ENCODE data around the gene IGSF9B.

Gene IGSF9B

GRCh38 chr11:133942577-133942976 lies 14.2 kb downstream of the IGSF9B start:
- TF ChIP-seq CTCF (conservative IDR thresholded peaks at IDR 0.05; ENCODE audit: low read depth, low read length) = no peak
- Histone ChIP-seq H3K4me2 (no peak overlapping the region), H2AFZ (ENCODE audit: low read depth) (no peak overlapping the region), H3K4me3 (IDR thresholded peaks at IDR 0.05; ENCODE audit: insufficient read depth, low read depth, low read length) (no peak overlapping the region), H3K27ac (no peak overlapping the region), H3K79me2 (ENCODE audit: insufficient read depth, low read depth) (no peaks in the 10 kb centered on the region), H3K27me3 (ENCODE audit: insufficient read depth, low read depth) (no peaks in the 10 kb centered on the region), H4K20me1 (ENCODE audit: insufficient read depth) (no peaks in the 10 kb centered on the region), H3K4me1 (ENCODE audit: low read depth, poor library complexity, severe bottlenecking) (no peaks in the 10 kb centered on the region), H3K9ac (no peak overlapping the region), H3K36me3 (ENCODE audit: insufficient read depth) (no peaks in the 10 kb centered on the region)

GRCh38 chr11:133941546-133941945 lies 15.2 kb downstream of the IGSF9B start:
- Histone ChIP-seq H3K4me2 (no peak overlapping the region), H3K36me3 (ENCODE audit: insufficient read depth) (no peaks in the 10 kb centered on the region), H3K4me1 (ENCODE audit: low read depth, poor library complexity, severe bottlenecking) (no peaks in the 10 kb centered on the region), H4K20me1 (ENCODE audit: insufficient read depth) (no peaks in the 10 kb centered on the region), H3K27ac (no peak overlapping the region), H2AFZ (ENCODE audit: low read depth) (no peak overlapping the region), H3K4me3 (IDR thresholded peaks at IDR 0.05; ENCODE audit: insufficient read depth, low read depth, low read length) (no peak overlapping the region), H3K27me3 (ENCODE audit: insufficient read depth, low read depth) (no peaks in the 10 kb centered on the region), H3K79me2 (ENCODE audit: insufficient read depth, low read depth) (no peaks in the 10 kb centered on the region), H3K9ac (no peak overlapping the region)
- TF ChIP-seq CTCF (conservative IDR thresholded peaks at IDR 0.05; ENCODE audit: low read depth, low read length) = no peak

GRCh38 chr11:133940034-133940433 lies 16.7 kb downstream of the IGSF9B start:
- Histone ChIP-seq H3K36me3 (ENCODE audit: insufficient read depth) (no peaks in the 10 kb centered on the region), H3K4me2 (no peak overlapping the region), H4K20me1 (ENCODE audit: insufficient read depth) (no peaks in the 10 kb centered on the region), H3K4me1 (ENCODE audit: low read depth, poor library complexity, severe bottlenecking) (no peaks in the 10 kb centered on the region), H3K27ac (no peak overlapping the region), H3K27me3 (ENCODE audit: insufficient read depth, low read depth) (no peaks in the 10 kb centered on the region), H3K4me3 (IDR thresholded peaks at IDR 0.05; ENCODE audit: insufficient read depth, low read depth, low read length) (no peak overlapping the region), H3K9ac (no peak overlapping the region), H2AFZ (ENCODE audit: low read depth) (no peak overlapping the region), H3K79me2 (ENCODE audit: insufficient read depth, low read depth) (no peaks in the 10 kb centered on the region)
- no peak for TF ChIP-seq CTCF (conservative IDR thresholded peaks at IDR 0.05; ENCODE audit: low read depth, low read length)

GRCh38 chr11:133939558-133939957 lies 17.2 kb downstream of the IGSF9B start:
- Histone ChIP-seq H2AFZ (ENCODE audit: low read depth) (no peak overlapping the region), H3K27ac (no peak overlapping the region), H4K20me1 (ENCODE audit: insufficient read depth) (no peaks in the 10 kb centered on the region), H3K4me3 (IDR thresholded peaks at IDR 0.05; ENCODE audit: insufficient read depth, low read depth, low read length) (no peak overlapping the region), H3K4me2 (no peak overlapping the region), H3K79me2 (ENCODE audit: insufficient read depth, low read depth) (no peaks in the 10 kb centered on the region), H3K36me3 (ENCODE audit: insufficient read depth) (no peaks in the 10 kb centered on the region), H3K4me1 (ENCODE audit: low read depth, poor library complexity, severe bottlenecking) (no peaks in the 10 kb centered on the region), H3K9ac (no peak overlapping the region), H3K27me3 (ENCODE audit: insufficient read depth, low read depth) (no peaks in the 10 kb centered on the region)
- no peak for TF ChIP-seq CTCF (conservative IDR thresholded peaks at IDR 0.05; ENCODE audit: low read depth, low read length)
